ENCODE measurements around the gene STPG3. TPM values are rescaled to one million over a fixed set of nuclear protein-coding genes. Genes with fewer than 3 reads are reported as not detected.

The STPG3 gene
- total RNA-seq, 1 donor from 2014 or later = not detected

GRCh38 chr9:137265496-137266161 lies 14.5 kb downstream of the STPG3 start:
- no peak for DNase-seq (ENCODE audit: low read depth)

GRCh38 chr9:137266162-137266527 lies 15.1 kb downstream of the STPG3 start:
- no peak for DNase-seq (ENCODE audit: low read depth)

- DNase-seq (ENCODE audit: low read depth) = no peak
Observed at GRCh38 chr9:137266585-137267453, 15.7 kb downstream of the STPG3 start.

- DNase-seq (ENCODE audit: low read depth) = no peak
Observed at GRCh38 chr9:137267933-137268355, 16.9 kb downstream of the STPG3 start.

- DNase-seq (ENCODE audit: low read depth) = no peak
Observed at GRCh38 chr9:137268538-137269201, 17.6 kb downstream of the STPG3 start.

GRCh38 chr9:137269231-137269772 lies 18.2 kb downstream of the STPG3 start:
- DNase-seq (ENCODE audit: low read depth) = peak; percentile 33

GRCh38 chr9:137270929-137271695 lies 20.0 kb downstream of the STPG3 start:
- DNase-seq (ENCODE audit: low read depth) = no peak

GRCh38 chr9:137271696-137272076 lies 20.6 kb downstream of the STPG3 start:
- DNase-seq (ENCODE audit: low read depth) = no peak

GRCh38 chr9:137272241-137273094 lies 21.4 kb downstream of the STPG3 start:
- no peak for DNase-seq (ENCODE audit: low read depth)

- DNase-seq (ENCODE audit: low read depth) = no peak
Observed at GRCh38 chr9:137273095-137273490, 22.0 kb downstream of the STPG3 start.

GRCh38 chr9:137273611-137274320 lies 22.7 kb downstream of the STPG3 start:
- DNase-seq (ENCODE audit: low read depth) = no peak

GRCh38 chr9:137275203-137275587 lies 24.1 kb downstream of the STPG3 start:
- no peak for DNase-seq (ENCODE audit: low read depth)

- DNase-seq (ENCODE audit: low read depth) = no peak
Observed at GRCh38 chr9:137275588-137276472, 24.7 kb downstream of the STPG3 start.

GRCh38 chr9:137276473-137277328 lies 25.6 kb downstream of the STPG3 start:
- peak; percentile 41 for DNase-seq (ENCODE audit: low read depth)

- DNase-seq (ENCODE audit: low read depth) = peak; percentile 82
Observed at GRCh38 chr9:137277329-137278041, 26.4 kb downstream of the STPG3 start, which contains the start of gene TOR4A. Gene TOR4A (plus strand): TSS chr9:137277726. CDS start chr9:137278690, 964 bp downstream.

- no peak for DNase-seq (ENCODE audit: low read depth)
Observed at GRCh38 chr9:137278061-137278701, 27.1 kb downstream of the STPG3 start.

Measured in renal cortical epithelial cell (primary cell).